ENCODE measurements around the gene TRIM56.

- TF ChIP-seq CTCF (conservative IDR thresholded peaks at IDR 0.05; ENCODE audit: low read depth, low read length) (no peak), RFX5 (IDR thresholded peaks at IDR 0.05; ENCODE audit: low read depth, low read length) (no peak), USF2 (IDR thresholded peaks at IDR 0.05; ENCODE audit: low read depth, low read length) (peak; percentile 74), BHLHE40 (IDR thresholded peaks at IDR 0.05; ENCODE audit: low read depth, low read length) (peak; percentile 10; the same call in 1 of the 2 replicates), CEBPB (IDR thresholded peaks at IDR 0.05; ENCODE audit: low read depth, low read length) (no peak), MAZ (IDR thresholded peaks at IDR 0.05; ENCODE audit: borderline replicate concordance, low read depth, low read length) (peak; percentile 13; the same call in 1 of the 2 replicates)
Measured at GRCh38 chr7:101137651-101138212, 52.5 kb downstream of the TRIM56 start.

Measured in IMR-90 (cell line).